ENCODE measurements around the gene TMEM181.

DNA sequence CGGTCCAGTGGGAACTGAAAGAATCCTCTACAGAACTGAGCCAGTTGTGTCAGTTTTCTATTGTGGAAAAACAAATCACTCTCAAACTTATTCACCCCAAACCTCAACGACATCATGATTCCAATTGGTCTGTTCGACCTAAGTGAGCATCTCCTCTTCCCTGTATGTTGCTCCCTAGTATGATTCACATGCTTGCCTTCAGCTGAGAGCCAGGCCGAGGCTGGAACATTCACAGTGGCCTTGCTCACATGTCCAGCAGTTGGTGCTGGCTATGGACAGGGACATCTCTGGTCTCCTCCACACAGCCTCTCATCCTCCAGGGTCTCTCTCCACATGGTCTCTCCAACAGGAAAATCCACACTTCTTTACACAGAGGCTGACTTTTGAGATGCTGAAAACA, 28.3 kb upstream of the TMEM181 start:
- TF ChIP-seq GATA2 (CRISPR knock-in tag; IDR thresholded peaks at IDR 0.05) = no peak
- TF ChIP-seq, protein P1, sequence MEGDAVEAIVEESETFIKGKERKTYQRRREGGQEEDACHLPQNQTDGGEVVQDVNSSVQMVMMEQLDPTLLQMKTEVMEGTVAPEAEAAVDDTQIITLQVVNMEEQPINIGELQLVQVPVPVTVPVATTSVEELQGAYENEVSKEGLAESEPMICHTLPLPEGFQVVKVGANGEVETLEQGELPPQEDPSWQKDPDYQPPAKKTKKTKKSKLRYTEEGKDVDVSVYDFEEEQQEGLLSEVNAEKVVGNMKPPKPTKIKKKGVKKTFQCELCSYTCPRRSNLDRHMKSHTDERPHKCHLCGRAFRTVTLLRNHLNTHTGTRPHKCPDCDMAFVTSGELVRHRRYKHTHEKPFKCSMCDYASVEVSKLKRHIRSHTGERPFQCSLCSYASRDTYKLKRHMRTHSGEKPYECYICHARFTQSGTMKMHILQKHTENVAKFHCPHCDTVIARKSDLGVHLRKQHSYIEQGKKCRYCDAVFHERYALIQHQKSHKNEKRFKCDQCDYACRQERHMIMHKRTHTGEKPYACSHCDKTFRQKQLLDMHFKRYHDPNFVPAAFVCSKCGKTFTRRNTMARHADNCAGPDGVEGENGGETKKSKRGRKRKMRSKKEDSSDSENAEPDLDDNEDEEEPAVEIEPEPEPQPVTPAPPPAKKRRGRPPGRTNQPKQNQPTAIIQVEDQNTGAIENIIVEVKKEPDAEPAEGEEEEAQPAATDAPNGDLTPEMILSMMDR (IDR thresholded peaks at IDR 0.05) = no peak
- TF ChIP-seq NFIC (IDR thresholded peaks at IDR 0.05; ENCODE audit: borderline replicate concordance) = no peak
- TF ChIP-seq EZH2phosphoT487 (IDR thresholded peaks at IDR 0.05; ENCODE audit: borderline replicate concordance, low read depth) = no peak
- TF ChIP-seq JUND (IDR thresholded peaks at IDR 0.05) = no peak
- TF ChIP-seq ELF1 (IDR thresholded peaks at IDR 0.05) = no peak
